SU-DHL-6 (cell line): Measurements from ENCODE around the gene TMTC1.

Experiments
- CTCF ChIP-seq: fragments of 200-600 bp; sonication (generic); IDR thresholded peaks from one replicate; pipeline ENCODE4 v1.5.1; 2017; ENCODE audit warnings: antibody characterized with exemption, mild to moderate bottlenecking, low read length, moderate library complexity; ENCODE audit not compliant: insufficient read depth, poor library complexity, severe bottlenecking
- EZH2phosphoT487 ChIP-seq: fragments of 200-600 bp; sonication (generic), shearing (Covaris generic); conservative IDR thresholded peaks from 2 replicates; pipeline ENCODE4 v1.6.1; 2018; ENCODE audit warnings: mild to moderate bottlenecking, antibody characterized with exemption, low read length, moderate library complexity, mixed read lengths

- no peak for TF ChIP-seq CTCF
- no peak for TF ChIP-seq EZH2phosphoT487
These were observed 32.9 kb downstream of the TMTC1 start for GRCh38 chr12:29750928-29751220.
